Testis (tissue), 3 donors: ENCODE data around the gene INO80C. TPM values are rescaled to one million over a fixed set of nuclear protein-coding genes. Genes with fewer than 3 reads are reported as not detected.

ENCODE experiments used
- DNase-seq: peaks from one replicate; pipeline ENCODE4 v3.0.0-alpha.2; 2019
- H3K27ac ChIP-seq, 2 donors: fragments of 200-600 bp; sonication (generic); one replicate each; pipeline ENCODE4 v1.5.1; 2019
- H3K27me3 ChIP-seq: fragments of 200-600 bp; sonication (generic); one replicate; pipeline ENCODE4 v1.5.1; 2019
- H3K36me3 ChIP-seq: fragments of 200-600 bp; sonication (generic); one replicate; pipeline ENCODE4 v1.5.1; 2017; ENCODE audit warnings: low read depth; ENCODE audit errors: missing control alignments
- H3K4me1 ChIP-seq: fragments of 200-600 bp; sonication (generic); one replicate; pipeline ENCODE4 v1.5.1; 2019
- H3K4me3 ChIP-seq, 2 donors: fragments of 200-600 bp; sonication (generic); one replicate each; pipeline ENCODE4 v1.5.1; 2017 to 2019
- H3K9me3 ChIP-seq: fragments of 200-600 bp; sonication (generic); one replicate; pipeline ENCODE4 v1.5.1; 2017
- POLR2A ChIP-seq: fragments of 450-650 bp; IDR thresholded peaks from one replicate; pipeline ENCODE4 v1.6.1; 2017; ENCODE audit warnings: antibody characterized with exemption, mild to moderate bottlenecking, moderate library complexity
- WGBS, 2 donors: methylation state at CpG; one replicate each; pipeline ENCODE4 v1.1.5; 2018; 5-methylcytosine and 5-hydroxymethylcytosine counted together
- intact Hi-C: fragments of 100-400 bp; cut with DNase I; formaldehyde crosslinking; loops from one replicate; pipeline ENCODE4 v1.15.1; 2023; ENCODE audit warnings: low total_unique reads
- polyA plus RNA-seq: library from polyadenylated mRNA; stranded (reverse); fragments of 350-450 nt; fragmentation: Illumina TruSeq; extraction: RNeasy Lipid Tissue Mini Kit (QIAGEN cat#74804); gene quantifications from one replicate; pipeline ENCODE4 v1.2.3, GENCODE V29; 2014; ENCODE audit warnings: low read depth, low replicate concordance; ENCODE audit not compliant: insufficient read depth
- total RNA-seq, 2 donors: library from RNA; depleted of rRNA; stranded (reverse); fragments of >200 nt; gene quantifications; one replicate each; pipeline ENCODE4 v1.2.3, GENCODE V29; 2016
- TF ChIP-seq, protein P1 (sequence below), 3 experiments: fragments of 450-650 bp in 2 of 3; fragments of 200-600 bp in 1 of 3; sonication (generic) in 1 of 3; IDR thresholded peaks; one replicate each; pipeline ENCODE4 v1.5.1; 2016 to 2019; ENCODE audit warnings: antibody characterized with exemption in 3 of 3, mild to moderate bottlenecking in 2 of 3, moderate library complexity in 1 of 3

Gene INO80C
- total and polyA plus RNA-seq, 3 donors from 2014 or later = 52.2 to 155 (median 77.5) TPM

DNA sequence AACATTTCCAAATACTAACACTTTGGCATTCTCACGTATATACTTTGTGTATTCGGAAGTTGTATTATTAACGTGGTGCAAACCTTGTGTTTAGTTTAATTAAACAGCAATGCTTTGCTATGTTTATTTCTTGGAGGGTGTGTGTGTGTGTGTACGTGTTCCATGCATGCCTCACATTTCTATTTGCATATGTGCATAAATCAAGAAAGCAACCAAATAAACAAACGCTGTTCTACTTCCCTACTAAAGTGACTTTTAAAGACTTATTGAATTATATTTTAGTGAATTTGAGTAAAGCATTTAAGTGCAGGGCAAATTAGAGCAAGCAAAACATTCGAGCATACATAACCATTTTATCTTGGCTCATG, 66.4 kb downstream of the INO80C start:
- no peak overlapping the region for H3K27ac ChIP-seq
- TF ChIP-seq POLR2A = no peak
- TF ChIP-seq, protein P1, sequence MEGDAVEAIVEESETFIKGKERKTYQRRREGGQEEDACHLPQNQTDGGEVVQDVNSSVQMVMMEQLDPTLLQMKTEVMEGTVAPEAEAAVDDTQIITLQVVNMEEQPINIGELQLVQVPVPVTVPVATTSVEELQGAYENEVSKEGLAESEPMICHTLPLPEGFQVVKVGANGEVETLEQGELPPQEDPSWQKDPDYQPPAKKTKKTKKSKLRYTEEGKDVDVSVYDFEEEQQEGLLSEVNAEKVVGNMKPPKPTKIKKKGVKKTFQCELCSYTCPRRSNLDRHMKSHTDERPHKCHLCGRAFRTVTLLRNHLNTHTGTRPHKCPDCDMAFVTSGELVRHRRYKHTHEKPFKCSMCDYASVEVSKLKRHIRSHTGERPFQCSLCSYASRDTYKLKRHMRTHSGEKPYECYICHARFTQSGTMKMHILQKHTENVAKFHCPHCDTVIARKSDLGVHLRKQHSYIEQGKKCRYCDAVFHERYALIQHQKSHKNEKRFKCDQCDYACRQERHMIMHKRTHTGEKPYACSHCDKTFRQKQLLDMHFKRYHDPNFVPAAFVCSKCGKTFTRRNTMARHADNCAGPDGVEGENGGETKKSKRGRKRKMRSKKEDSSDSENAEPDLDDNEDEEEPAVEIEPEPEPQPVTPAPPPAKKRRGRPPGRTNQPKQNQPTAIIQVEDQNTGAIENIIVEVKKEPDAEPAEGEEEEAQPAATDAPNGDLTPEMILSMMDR (IDR thresholded peaks at IDR 0.05) = no peak
- intact Hi-C loops = no loop called here
- DNase-seq = no peak
- H3K9me3 ChIP-seq = no peaks in the 10 kb centered on the region
- no peak overlapping the region for H3K4me3 ChIP-seq
- WGBS, 2 donors = 89 to 91% methylated on average over 6 of the region's 6 CpGs
- H3K27me3 ChIP-seq = no peaks in the 10 kb centered on the region
- no peaks in the 10 kb centered on the region for H3K4me1 ChIP-seq
- no peaks in the 10 kb centered on the region for H3K36me3 ChIP-seq

DNA sequence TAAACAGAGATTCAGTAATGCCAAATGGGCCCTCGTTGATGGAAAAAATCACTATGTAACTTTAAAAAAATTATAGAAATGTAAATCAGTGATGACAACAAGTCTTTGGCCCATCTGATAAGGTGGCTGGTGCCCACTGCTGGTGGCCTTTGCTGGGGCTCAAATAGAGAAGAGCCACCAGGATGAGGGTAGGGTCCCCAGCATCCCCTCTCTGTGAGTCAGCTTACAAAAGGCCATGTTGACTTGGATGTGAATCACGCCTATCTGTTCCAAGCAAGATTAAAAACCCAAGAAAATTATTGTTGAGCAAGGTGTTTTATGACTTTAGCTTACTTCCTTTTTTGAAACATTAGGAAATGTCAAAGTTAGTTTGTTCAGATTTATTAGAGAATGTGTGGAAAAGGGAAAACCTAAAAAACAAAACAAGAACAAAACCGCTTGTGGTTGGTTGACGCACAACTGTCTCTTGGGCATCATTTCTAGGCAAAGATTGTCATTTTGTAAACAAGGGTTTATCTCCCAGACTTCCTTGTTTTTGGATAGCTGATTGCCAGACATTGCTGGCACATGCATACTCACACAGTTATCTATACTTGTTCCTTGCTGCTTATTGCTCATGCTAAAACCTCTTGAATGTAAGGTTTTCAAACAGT, 66.9 kb downstream of the INO80C start:
- no peaks in the 10 kb centered on the region for H3K36me3 ChIP-seq
- H3K27ac ChIP-seq = no peak overlapping the region
- WGBS, 2 donors = 68 to 81% methylated on average over 4 of the region's 4 CpGs
- no peaks in the 10 kb centered on the region for H3K9me3 ChIP-seq
- intact Hi-C loops = no loop called here
- DNase-seq = no peak
- TF ChIP-seq POLR2A = no peak
- TF ChIP-seq, protein P1 (IDR thresholded peaks at IDR 0.05) = no peak
- no peaks in the 10 kb centered on the region for H3K4me1 ChIP-seq
- no peaks in the 10 kb centered on the region for H3K27me3 ChIP-seq
- H3K4me3 ChIP-seq = no peak overlapping the region

DNA sequence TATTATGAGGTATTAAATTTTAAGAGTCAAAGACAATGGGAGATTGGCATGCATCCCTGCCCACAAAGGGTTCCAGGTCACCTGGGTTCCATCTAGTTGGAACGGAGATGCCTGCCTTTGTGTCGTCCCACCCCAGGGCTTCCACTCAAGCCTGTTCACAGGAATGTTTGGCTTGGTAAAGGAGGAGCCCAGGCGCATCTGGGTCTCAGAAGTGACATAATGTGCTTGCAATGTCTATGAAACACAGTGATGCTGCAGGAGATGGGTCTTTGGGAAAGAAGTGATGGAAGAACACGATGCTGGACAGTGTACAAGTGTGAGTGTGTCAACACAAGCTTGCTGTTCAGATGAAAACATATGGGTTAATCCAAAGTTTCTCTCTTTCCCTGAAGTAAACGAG, 71.0 kb downstream of the INO80C start:
- WGBS, 2 donors = 86 to 88% methylated on average over 5 of the region's 5 CpGs
- no peak for DNase-seq
- H3K36me3 ChIP-seq = no peaks in the 10 kb centered on the region
- no peaks in the 10 kb centered on the region for H3K27me3 ChIP-seq
- no peak overlapping the region for H3K4me3 ChIP-seq
- H3K9me3 ChIP-seq = no peaks in the 10 kb centered on the region
- TF ChIP-seq, protein P1 (IDR thresholded peaks at IDR 0.05) = no peak
- TF ChIP-seq POLR2A = no peak
- intact Hi-C loops = no loop called here
- no peak overlapping the region for H3K27ac ChIP-seq
- no peaks in the 10 kb centered on the region for H3K4me1 ChIP-seq

GRCh38 chr18:35424356-35424755, 73.4 kb downstream of the INO80C start:
- H3K27ac ChIP-seq = no peak overlapping the region
- no peaks in the 10 kb centered on the region for H3K9me3 ChIP-seq
- intact Hi-C loops = no loop called here
- no peaks in the 10 kb centered on the region for H3K27me3 ChIP-seq
- H3K4me3 ChIP-seq = no peak overlapping the region
- DNase-seq = no peak
- H3K4me1 ChIP-seq = no peaks in the 10 kb centered on the region
- no peaks in the 10 kb centered on the region for H3K36me3 ChIP-seq
- TF ChIP-seq, protein P1 (IDR thresholded peaks at IDR 0.05) = no peak
- TF ChIP-seq POLR2A = no peak
- 88 to 96% methylated on average over 3 of the region's 3 CpGs for WGBS, 2 donors

DNA sequence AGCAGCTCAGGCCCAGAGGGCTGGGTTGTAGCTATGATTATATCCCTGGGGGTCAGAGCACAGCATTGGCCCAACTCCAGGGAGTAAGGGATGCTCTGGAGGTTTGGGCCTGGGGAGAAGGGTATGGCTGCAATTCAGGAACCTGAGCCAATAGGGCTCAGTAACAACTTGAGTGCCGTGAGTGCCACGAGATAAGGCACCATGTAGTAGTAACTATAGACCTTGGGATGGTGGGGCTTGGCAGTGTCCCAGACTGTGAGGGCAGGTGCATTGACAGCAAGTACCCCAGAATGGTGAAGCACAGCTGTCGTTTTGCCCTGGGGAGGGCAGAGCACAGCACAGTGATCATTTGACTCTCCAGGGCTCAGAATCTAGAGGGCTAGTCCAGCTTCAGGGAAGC, 75.5 kb downstream of the INO80C start:
- no peaks in the 10 kb centered on the region for H3K36me3 ChIP-seq
- 58 to 75% methylated on average over 3 of the region's 3 CpGs for WGBS, 2 donors
- no peak overlapping the region for H3K27ac ChIP-seq
- no peaks in the 10 kb centered on the region for H3K9me3 ChIP-seq
- TF ChIP-seq, protein P1 (IDR thresholded peaks at IDR 0.05) = no peak
- no peaks in the 10 kb centered on the region for H3K4me1 ChIP-seq
- H3K27me3 ChIP-seq = no peaks in the 10 kb centered on the region
- DNase-seq = no peak
- intact Hi-C loops = no loop called here
- H3K4me3 ChIP-seq = no peak overlapping the region
